SW480 (cell line): ENCODE data around the gene WFDC9.
"Not testable (repeated sequence)": the region's sequence is repeated elsewhere in the genome, so short reads cannot be mapped to it uniquely, and the experiment has no call there.

Experiments used
- DNase-seq: peaks from one replicate; pipeline ENCODE4 v3.0.0-alpha.2; 2016; ENCODE audit warnings: low spot score

WFDC9 gene

GRCh38 chr20:45592574-45593189 is 38.4 kb downstream of the WFDC9 start:
- peak; percentile 81 for DNase-seq

DNA sequence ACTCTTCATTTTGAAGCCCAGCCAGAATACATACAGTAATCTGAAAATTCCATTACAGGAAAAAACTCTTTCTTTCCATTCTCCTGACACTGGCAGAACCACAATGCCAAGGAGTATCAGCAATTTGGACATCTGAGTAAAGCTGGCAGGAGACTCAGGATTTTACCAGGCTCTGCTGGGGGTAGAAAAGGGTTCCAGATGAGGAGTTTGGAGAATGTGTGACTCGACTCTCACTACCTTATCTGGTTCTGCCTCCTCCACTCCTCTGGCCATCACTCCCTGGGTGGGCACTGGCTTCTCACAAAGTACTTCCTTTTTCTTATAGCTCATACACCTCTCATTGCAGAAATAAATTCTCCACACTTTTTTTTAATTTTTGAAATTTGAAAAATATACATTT is 41.4 kb downstream of the WFDC9 start:
- DNase-seq, result no peak

- DNase-seq, result no peak
Observed at GRCh38 chr20:45588800-45589199, 42.3 kb downstream of the WFDC9 start.

DNA sequence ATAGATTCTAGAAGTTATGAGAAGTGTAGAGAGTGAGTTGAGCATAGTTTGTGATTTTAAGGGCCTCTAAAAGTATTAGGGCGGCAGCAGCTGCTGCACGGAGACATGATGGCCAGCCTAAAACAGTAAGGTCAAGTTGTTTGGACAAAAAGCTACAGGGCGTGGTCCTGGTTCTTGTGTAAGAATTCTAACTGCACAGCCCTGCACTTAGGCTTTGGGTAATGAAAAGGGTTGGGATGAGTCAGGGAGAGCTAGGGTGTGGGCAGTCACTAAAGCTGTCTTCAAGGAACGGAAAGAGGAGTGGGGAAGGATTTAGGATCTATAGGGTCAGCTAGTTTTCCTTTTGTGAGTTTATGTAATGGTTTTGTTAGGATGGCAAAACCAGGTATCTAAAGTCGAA is 45.1 kb downstream of the WFDC9 start:
- DNase-seq, result not testable (repeated sequence)

GRCh38 chr20:45584294-45584693 is 46.8 kb downstream of the WFDC9 start:
- DNase-seq, result not testable (repeated sequence)

- no peak for DNase-seq
Observed at GRCh38 chr20:45583502-45583901, 47.6 kb downstream of the WFDC9 start.

DNA sequence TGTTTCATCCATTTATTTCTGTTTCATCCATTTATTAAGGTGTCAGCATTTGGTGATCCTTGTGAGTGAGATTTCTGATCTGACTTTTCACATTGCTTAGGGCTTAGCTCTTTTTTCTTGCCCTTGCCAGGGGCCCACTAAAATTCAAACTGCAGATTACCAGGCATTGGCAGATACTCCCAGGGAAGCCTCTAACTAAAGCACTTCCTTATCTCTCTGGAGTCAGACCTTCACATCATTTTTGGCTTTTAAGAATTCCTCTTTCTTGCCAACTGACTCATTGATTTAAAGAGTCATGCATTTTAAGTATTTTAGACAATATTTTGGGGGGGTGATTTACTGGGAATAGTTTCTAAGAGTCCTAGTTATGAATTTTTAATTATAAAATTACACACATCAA is 49.4 kb downstream of the WFDC9 start:
- DNase-seq, result no peak

GRCh38 chr20:45579184-45579583 is 51.9 kb downstream of the WFDC9 start, which contains the start of gene WFDC8:
Gene WFDC8, minus strand, starts transcription at chr20:45579284. Its CDS starts 37 bp downstream, at chr20:45579247.
- no peak for DNase-seq

GRCh38 chr20:45578231-45578630 is 52.9 kb downstream of the WFDC9 start:
- no peak for DNase-seq

DNA sequence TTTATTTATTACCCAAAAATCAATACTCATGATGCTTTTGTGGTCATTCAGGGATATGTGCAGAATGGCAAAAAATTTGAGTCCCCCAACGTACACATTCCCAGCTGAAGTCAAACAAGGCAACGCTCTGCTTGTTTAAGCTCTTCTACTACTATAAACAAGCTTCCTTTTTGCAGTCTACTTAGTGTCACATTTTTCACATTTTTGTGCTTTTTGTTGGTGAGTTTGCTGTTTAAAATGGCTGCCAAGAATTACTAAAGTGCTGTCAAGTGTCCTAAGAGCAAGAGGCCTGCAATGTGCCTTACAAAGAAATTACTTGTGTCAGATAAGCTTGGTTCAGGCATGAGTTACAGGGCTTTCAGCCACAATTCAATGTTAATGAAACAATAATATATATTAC is 54.1 kb downstream of the WFDC9 start:
- DNase-seq, result no peak

- no peak for DNase-seq
Observed at GRCh38 chr20:45575931-45576330, 55.2 kb downstream of the WFDC9 start.

- not testable (repeated sequence) for DNase-seq
Observed at GRCh38 chr20:45569650-45570049, 61.4 kb downstream of the WFDC9 start.

GRCh38 chr20:45564760-45565276 is 66.3 kb downstream of the WFDC9 start:
- DNase-seq, result no peak
